Neural cell (in vitro differentiated cells): ENCODE results near the gene GALNT15. TPM values are rescaled to one million over a fixed set of nuclear protein-coding genes. Genes with fewer than 3 reads are reported as not detected.

ENCODE experiments used
- H2AFZ ChIP-seq: fragments of 200-600, 300-800 bp; sonication (generic), shearing (Covaris generic); 2 replicates; pipeline ENCODE4 v1.6.0; 2014; ENCODE audit warnings: low read depth, mild to moderate bottlenecking, antibody characterized with exemption, low read length, moderate library complexity
- H3F3A ChIP-seq: fragments of 200-600 bp; shearing (Covaris generic); 2 replicates; pipeline ENCODE4 v1.6.1; 2016; ENCODE audit warnings: mild to moderate bottlenecking, moderate library complexity, mixed read lengths, antibody characterized with exemption, low read length; ENCODE audit not compliant: insufficient read depth, poor library complexity, severe bottlenecking
- H3K27ac ChIP-seq: fragments of 200-600, 300-800 bp; sonication (generic), shearing (Covaris generic); 2 replicates; pipeline ENCODE4 v1.5.1; 2014; ENCODE audit warnings: mild to moderate bottlenecking, low read length, moderate library complexity
- H3K27me3 ChIP-seq: fragments of 300-800, 200-600 bp; sonication (generic), shearing (Covaris generic); 2 replicates; pipeline ENCODE4 v1.6.0; 2014; ENCODE audit warnings: mild to moderate bottlenecking, low read depth, low read length, moderate library complexity; ENCODE audit not compliant: insufficient read depth
- H3K36me3 ChIP-seq: fragments of 300-800, 200-600 bp; sonication (generic), shearing (Covaris generic); 2 replicates; pipeline ENCODE4 v1.5.1; 2014; ENCODE audit warnings: mild to moderate bottlenecking, antibody characterized with exemption, low read length, moderate library complexity; ENCODE audit not compliant: insufficient read depth
- H3K4me2 ChIP-seq: fragments of 300-800, 200-600 bp; sonication (generic), shearing (Covaris generic); 2 replicates; pipeline ENCODE4 v1.6.0; 2014; ENCODE audit warnings: mild to moderate bottlenecking, low read length
- H3K4me3 ChIP-seq: fragments of 300-800, 200-600 bp; sonication (generic), shearing (Covaris generic); 2 replicates; pipeline ENCODE4 v1.5.1; 2014; ENCODE audit warnings: mild to moderate bottlenecking, low read length, moderate library complexity
- H3K79me2 ChIP-seq: fragments of 200-600 bp; shearing (Covaris generic); replicated peaks from 2 replicates; pipeline ENCODE4 v1.6.0; 2014; ENCODE audit warnings: mild to moderate bottlenecking, low read length, moderate library complexity; ENCODE audit not compliant: insufficient read depth
- H3K9ac ChIP-seq: fragments of 300-800, 200-600 bp; sonication (generic), shearing (Covaris generic); 2 replicates; pipeline ENCODE4 v1.6.1; 2016; ENCODE audit warnings: mild to moderate bottlenecking, low read length, mixed read lengths
- H3K9me2 ChIP-seq: fragments of 200-600 bp; shearing (Covaris generic); 2 replicates; pipeline ENCODE4 v1.6.1; 2016; ENCODE audit warnings: mild to moderate bottlenecking, low read length, mixed read lengths; ENCODE audit not compliant: insufficient read depth
- H3K9me3 ChIP-seq: fragments of 200-600, 300-800 bp; sonication (generic), shearing (Covaris generic); 2 replicates; pipeline ENCODE4 v1.6.1; 2016; ENCODE audit warnings: mild to moderate bottlenecking, mixed run types, low read length, moderate library complexity, mixed read lengths
- H4K20me1 ChIP-seq: fragments of 200-600 bp; shearing (Covaris generic); 2 replicates; pipeline ENCODE4 v1.6.1; 2016; ENCODE audit warnings: mild to moderate bottlenecking, mixed run types; ENCODE audit not compliant: insufficient read depth
- EP300 ChIP-seq: fragments of 450-650 bp; conservative IDR thresholded peaks from 2 replicates; pipeline ENCODE4 v1.6.1; 2014; ENCODE audit warnings: antibody characterized with exemption, mild to moderate bottlenecking, moderate library complexity; ENCODE audit not compliant: poor library complexity, severe bottlenecking
- EZH2 ChIP-seq: fragments of 200-600, 300-800 bp; shearing (Covaris generic), sonication (generic); IDR thresholded peaks from 2 replicates; pipeline ENCODE4 v1.6.1; 2014; ENCODE audit warnings: antibody characterized with exemption, low read length, borderline replicate concordance, mild to moderate bottlenecking; ENCODE audit not compliant: insufficient read depth, poor library complexity, severe bottlenecking
- MXI1 ChIP-seq: fragments of 450-650 bp; conservative IDR thresholded peaks from 2 replicates; pipeline ENCODE4 v1.6.1; 2014; ENCODE audit warnings: antibody characterized with exemption, mild to moderate bottlenecking; ENCODE audit not compliant: poor library complexity, severe bottlenecking
- POLR2AphosphoS5 ChIP-seq: IDR thresholded peaks from 2 replicates; pipeline ENCODE4 v1.6.1; 2012
- RAD21 ChIP-seq: fragments of 450-650 bp; conservative IDR thresholded peaks from 2 replicates; pipeline ENCODE4 v1.6.1; 2014; ENCODE audit warnings: antibody characterized with exemption, mild to moderate bottlenecking, moderate library complexity
- SMC3 ChIP-seq: fragments of 450-650 bp; conservative IDR thresholded peaks from 2 replicates; pipeline ENCODE4 v1.6.1; 2014; ENCODE audit warnings: antibody characterized with exemption, mild to moderate bottlenecking, moderate library complexity; ENCODE audit not compliant: poor library complexity
- TAF1 ChIP-seq: IDR thresholded peaks from 2 replicates; pipeline ENCODE4 v1.6.1; 2012; ENCODE audit warnings: low read depth
- polyA plus RNA-seq: library from polyadenylated mRNA; depleted of rRNA; stranded (reverse); fragments of >200 nt; gene quantifications from 2 replicates; pipeline ENCODE4 v1.2.3, GENCODE V29; 2014
- TF ChIP-seq, protein P1 (sequence below): fragments of 450-650 bp; IDR thresholded peaks from 2 replicates; pipeline ENCODE4 v1.5.1; 2014; ENCODE audit warnings: antibody characterized with exemption, mild to moderate bottlenecking, moderate library complexity; ENCODE audit not compliant: poor library complexity, severe bottlenecking
- TF ChIP-seq, protein P2 (sequence below): IDR thresholded peaks from 2 replicates; pipeline ENCODE4 v1.6.1; 2012; ENCODE audit warnings: borderline replicate concordance

The GALNT15 gene
- polyA plus RNA-seq, 1 donor from 2014 or later: 1.5 TPM

DNA sequence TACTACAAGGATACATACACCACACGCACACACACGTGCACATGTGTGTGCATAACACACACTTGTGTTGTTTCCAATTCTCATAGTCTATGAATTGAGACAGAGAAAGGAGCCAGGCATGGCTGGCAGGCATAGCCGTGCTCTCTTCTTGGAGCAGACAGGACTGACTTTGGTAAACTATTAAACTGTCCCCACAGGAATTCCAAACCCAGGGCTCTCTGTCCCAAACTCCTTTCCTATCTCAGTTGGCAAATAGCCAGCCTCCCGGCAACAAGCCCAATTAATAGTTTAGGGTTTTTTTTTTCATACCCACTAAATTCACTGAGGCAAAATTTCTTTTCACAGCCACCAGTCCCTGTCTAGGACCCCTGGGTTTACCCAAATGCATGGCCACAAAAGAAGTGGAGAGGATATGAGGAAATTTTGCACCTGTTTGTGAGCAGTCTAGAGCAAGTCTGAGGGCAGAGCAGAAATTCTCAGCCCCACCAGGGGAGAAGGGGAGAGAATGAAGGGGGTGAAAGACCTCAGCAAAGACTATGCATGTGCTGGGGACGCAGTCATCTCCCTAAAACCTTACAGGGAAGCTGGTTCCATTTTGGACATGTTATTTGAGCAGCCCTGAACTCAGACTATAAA is 17.8 kb downstream of the GALNT15 start:
- Histone ChIP-seq H2AFZ (no peak overlapping the region), H3F3A (no peaks in the 10 kb centered on the region), H3K36me3 (no peaks in the 10 kb centered on the region), H3K27ac (no peak overlapping the region), H3K9me2 (no peaks in the 10 kb centered on the region), H3K9ac (no peak overlapping the region), H3K79me2 (no peaks in the 10 kb centered on the region), H3K4me3 (no peak overlapping the region), H3K4me2 (no peak overlapping the region), H4K20me1 (no peaks in the 10 kb centered on the region), H3K27me3 (no peaks in the 10 kb centered on the region), H3K9me3 (no peaks in the 10 kb centered on the region)
- TF ChIP-seq POLR2AphosphoS5 (no peak), EZH2 (no peak), SMC3 (no peak), TAF1 (no peak), RAD21 (no peak), EP300 (no peak)
- TF ChIP-seq, protein P1, sequence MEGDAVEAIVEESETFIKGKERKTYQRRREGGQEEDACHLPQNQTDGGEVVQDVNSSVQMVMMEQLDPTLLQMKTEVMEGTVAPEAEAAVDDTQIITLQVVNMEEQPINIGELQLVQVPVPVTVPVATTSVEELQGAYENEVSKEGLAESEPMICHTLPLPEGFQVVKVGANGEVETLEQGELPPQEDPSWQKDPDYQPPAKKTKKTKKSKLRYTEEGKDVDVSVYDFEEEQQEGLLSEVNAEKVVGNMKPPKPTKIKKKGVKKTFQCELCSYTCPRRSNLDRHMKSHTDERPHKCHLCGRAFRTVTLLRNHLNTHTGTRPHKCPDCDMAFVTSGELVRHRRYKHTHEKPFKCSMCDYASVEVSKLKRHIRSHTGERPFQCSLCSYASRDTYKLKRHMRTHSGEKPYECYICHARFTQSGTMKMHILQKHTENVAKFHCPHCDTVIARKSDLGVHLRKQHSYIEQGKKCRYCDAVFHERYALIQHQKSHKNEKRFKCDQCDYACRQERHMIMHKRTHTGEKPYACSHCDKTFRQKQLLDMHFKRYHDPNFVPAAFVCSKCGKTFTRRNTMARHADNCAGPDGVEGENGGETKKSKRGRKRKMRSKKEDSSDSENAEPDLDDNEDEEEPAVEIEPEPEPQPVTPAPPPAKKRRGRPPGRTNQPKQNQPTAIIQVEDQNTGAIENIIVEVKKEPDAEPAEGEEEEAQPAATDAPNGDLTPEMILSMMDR: no peak
- TF ChIP-seq, protein P2, sequence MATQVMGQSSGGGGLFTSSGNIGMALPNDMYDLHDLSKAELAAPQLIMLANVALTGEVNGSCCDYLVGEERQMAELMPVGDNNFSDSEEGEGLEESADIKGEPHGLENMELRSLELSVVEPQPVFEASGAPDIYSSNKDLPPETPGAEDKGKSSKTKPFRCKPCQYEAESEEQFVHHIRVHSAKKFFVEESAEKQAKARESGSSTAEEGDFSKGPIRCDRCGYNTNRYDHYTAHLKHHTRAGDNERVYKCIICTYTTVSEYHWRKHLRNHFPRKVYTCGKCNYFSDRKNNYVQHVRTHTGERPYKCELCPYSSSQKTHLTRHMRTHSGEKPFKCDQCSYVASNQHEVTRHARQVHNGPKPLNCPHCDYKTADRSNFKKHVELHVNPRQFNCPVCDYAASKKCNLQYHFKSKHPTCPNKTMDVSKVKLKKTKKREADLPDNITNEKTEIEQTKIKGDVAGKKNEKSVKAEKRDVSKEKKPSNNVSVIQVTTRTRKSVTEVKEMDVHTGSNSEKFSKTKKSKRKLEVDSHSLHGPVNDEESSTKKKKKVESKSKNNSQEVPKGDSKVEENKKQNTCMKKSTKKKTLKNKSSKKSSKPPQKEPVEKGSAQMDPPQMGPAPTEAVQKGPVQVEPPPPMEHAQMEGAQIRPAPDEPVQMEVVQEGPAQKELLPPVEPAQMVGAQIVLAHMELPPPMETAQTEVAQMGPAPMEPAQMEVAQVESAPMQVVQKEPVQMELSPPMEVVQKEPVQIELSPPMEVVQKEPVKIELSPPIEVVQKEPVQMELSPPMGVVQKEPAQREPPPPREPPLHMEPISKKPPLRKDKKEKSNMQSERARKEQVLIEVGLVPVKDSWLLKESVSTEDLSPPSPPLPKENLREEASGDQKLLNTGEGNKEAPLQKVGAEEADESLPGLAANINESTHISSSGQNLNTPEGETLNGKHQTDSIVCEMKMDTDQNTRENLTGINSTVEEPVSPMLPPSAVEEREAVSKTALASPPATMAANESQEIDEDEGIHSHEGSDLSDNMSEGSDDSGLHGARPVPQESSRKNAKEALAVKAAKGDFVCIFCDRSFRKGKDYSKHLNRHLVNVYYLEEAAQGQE: no peak

DNA sequence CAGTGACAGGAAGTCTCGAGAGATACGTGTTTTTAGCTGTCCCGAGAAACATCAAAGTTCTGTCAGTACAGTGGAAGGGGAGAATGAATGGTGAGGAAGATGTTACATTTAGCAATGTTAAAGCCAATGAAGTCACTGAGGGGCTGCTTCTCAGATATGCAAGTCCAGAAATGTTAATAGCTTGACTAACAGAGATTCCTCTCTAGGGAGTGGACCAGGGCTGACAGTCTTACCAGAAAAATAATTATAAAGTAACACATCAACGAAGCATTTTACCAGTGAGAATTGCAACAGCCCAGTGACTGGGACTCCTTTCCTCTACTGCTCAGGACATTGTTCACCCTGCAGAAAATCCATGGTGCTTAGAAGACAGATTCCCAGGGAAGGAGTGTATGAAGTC is 23.9 kb downstream of the GALNT15 start:
- no peaks in the 10 kb centered on the region for H3K36me3 ChIP-seq
- no peaks in the 10 kb centered on the region for H3F3A ChIP-seq
- no peak overlapping the region for H2AFZ ChIP-seq
- H3K4me3 ChIP-seq: no peak overlapping the region
- H3K79me2 ChIP-seq: no peaks in the 10 kb centered on the region
- no peaks in the 10 kb centered on the region for H3K9me2 ChIP-seq
- H3K27me3 ChIP-seq: no peaks in the 10 kb centered on the region
- H3K9ac ChIP-seq: no peak overlapping the region
- H4K20me1 ChIP-seq: no peaks in the 10 kb centered on the region
- no peaks in the 10 kb centered on the region for H3K9me3 ChIP-seq
- no peak overlapping the region for H3K27ac ChIP-seq
- H3K4me2 ChIP-seq: no peak overlapping the region
- TF ChIP-seq SMC3 (no peak), EZH2 (no peak), EP300 (no peak), RAD21 (no peak), MXI1 (no peak), POLR2AphosphoS5 (no peak), TAF1 (no peak)
- TF ChIP-seq, protein P1: no peak
- TF ChIP-seq, protein P2: no peak
